Mesenchymal stem cell (in vitro differentiated cells and primary cell): Measurements from ENCODE around the gene SLC30A3.

Source experiments
- DNase-seq: peaks from one replicate; pipeline ENCODE4 v3.0.0-alpha.2; 2013
- H2AFZ ChIP-seq: one replicate; pipeline ENCODE4 v1.6.1; 2013; ENCODE audit warnings: low read depth, mild to moderate bottlenecking, control low read depth, inconsistent platforms, low read length, moderate library complexity
- H2AK5ac ChIP-seq: 2 replicates; pipeline ENCODE4 v1.6.1; 2013; ENCODE audit warnings: low read length, moderate library complexity, mild to moderate bottlenecking, inconsistent platforms; ENCODE audit not compliant: severe bottlenecking
- H2BK120ac ChIP-seq: one replicate; pipeline ENCODE4 v1.6.1; 2013; ENCODE audit warnings: low read depth, mild to moderate bottlenecking, inconsistent platforms, low read length, moderate library complexity
- H2BK12ac ChIP-seq, 2 experiments: one replicate each; pipeline ENCODE4 v1.6.1; 2013; ENCODE audit warnings: inconsistent platforms in 2 of 2, low read length in 2 of 2, mild to moderate bottlenecking in 2 of 2, moderate library complexity in 2 of 2, control low read depth in 1 of 2
- H2BK15ac ChIP-seq: one replicate; pipeline ENCODE4 v1.6.1; 2013; ENCODE audit warnings: mild to moderate bottlenecking, low read depth, inconsistent platforms; ENCODE audit not compliant: poor library complexity, severe bottlenecking
- H2BK5ac ChIP-seq: 2 replicates; pipeline ENCODE4 v1.6.1; 2013; ENCODE audit warnings: low read depth, mild to moderate bottlenecking, low read length, control low read depth, inconsistent platforms; ENCODE audit not compliant: poor library complexity, severe bottlenecking
- H3K14ac ChIP-seq, 2 experiments: one replicate each; pipeline ENCODE4 v1.6.1; 2013; ENCODE audit warnings: inconsistent platforms in 2 of 2, low read length in 2 of 2, control low read depth in 1 of 2, mild to moderate bottlenecking in 1 of 2, moderate library complexity in 1 of 2
- H3K18ac ChIP-seq, 2 experiments: one replicate each; pipeline ENCODE4 v1.6.1; 2013; ENCODE audit warnings: inconsistent platforms in 2 of 2, low read length in 2 of 2, control low read depth in 1 of 2, low read depth in 1 of 2, mild to moderate bottlenecking in 1 of 2
- H3K23ac ChIP-seq, 2 experiments: one replicate each; pipeline ENCODE4 v1.6.1; 2013; ENCODE audit warnings: inconsistent platforms in 2 of 2, low read length in 2 of 2, mild to moderate bottlenecking in 2 of 2, moderate library complexity in 2 of 2, control low read depth in 1 of 2
- H3K27ac ChIP-seq: 2 replicates; pipeline ENCODE4 v1.5.1; 2013; ENCODE audit warnings: mild to moderate bottlenecking, moderate library complexity, low read length, control low read depth, inconsistent platforms; ENCODE audit not compliant: poor library complexity, severe bottlenecking
- H3K27me3 ChIP-seq, 2 experiments: 2 replicates each; pipeline versions ENCODE4 v1.6.1 to v1.7.0; 2013; ENCODE audit warnings: low read length in 2 of 2, mild to moderate bottlenecking in 2 of 2, moderate library complexity in 2 of 2, control low read depth in 1 of 2, inconsistent platforms in 1 of 2; ENCODE audit not compliant: control insufficient read depth in 1 of 2, insufficient read depth in 1 of 2
- H3K36me3 ChIP-seq, 2 experiments: 2 replicates each; pipeline versions ENCODE4 v1.6.1 to v1.7.0; 2013; ENCODE audit warnings: low read length in 2 of 2, control low read depth in 1 of 2, inconsistent platforms in 1 of 2, low read depth in 1 of 2, mild to moderate bottlenecking in 1 of 2; ENCODE audit not compliant: insufficient read depth in 2 of 2, control insufficient read depth in 1 of 2
- H3K4ac ChIP-seq, 2 experiments: one replicate each; pipeline ENCODE4 v1.6.1; 2013; ENCODE audit warnings: inconsistent platforms in 2 of 2, low read length in 2 of 2, mild to moderate bottlenecking in 2 of 2, moderate library complexity in 2 of 2, control low read depth in 1 of 2, low read depth in 1 of 2
- H3K4me1 ChIP-seq: 2 replicates; pipeline ENCODE4 v1.6.1; 2013; ENCODE audit warnings: low read depth, low read length, control low read depth; ENCODE audit not compliant: control insufficient read depth, insufficient read depth
- H3K4me2 ChIP-seq: 2 replicates; pipeline ENCODE4 v1.6.1; 2013; ENCODE audit warnings: low read length, mild to moderate bottlenecking, inconsistent platforms; ENCODE audit not compliant: poor library complexity, severe bottlenecking
- H3K4me3 ChIP-seq, 2 experiments: 2 replicates each; pipeline versions ENCODE4 v1.5.1 to v1.7.0; 2013; ENCODE audit warnings: low read length in 2 of 2, mild to moderate bottlenecking in 2 of 2, control low read depth in 1 of 2, low read depth in 1 of 2; ENCODE audit not compliant: insufficient read depth in 1 of 2
- H3K79me1 ChIP-seq: replicated peaks from 2 replicates; pipeline ENCODE4 v1.6.1; 2013; ENCODE audit warnings: mild to moderate bottlenecking, control low read depth, low read length, inconsistent platforms; ENCODE audit not compliant: poor library complexity, severe bottlenecking
- H3K9ac ChIP-seq: 2 replicates; pipeline ENCODE4 v1.7.0; 2013; ENCODE audit warnings: mild to moderate bottlenecking, low read length, moderate library complexity
- H3K9me3 ChIP-seq: 2 replicates; pipeline ENCODE4 v1.7.0; 2013; ENCODE audit warnings: mild to moderate bottlenecking, low read length; ENCODE audit not compliant: control insufficient read depth
- H4K8ac ChIP-seq: one replicate; pipeline ENCODE4 v1.6.1; 2013; ENCODE audit warnings: inconsistent platforms, mild to moderate bottlenecking, low read length, moderate library complexity
- H4K91ac ChIP-seq: one replicate; pipeline ENCODE4 v1.6.1; 2013; ENCODE audit warnings: mild to moderate bottlenecking, low read length, inconsistent platforms
- WGBS: methylation state at CpG from one replicate; pipeline ENCODE4 v1.1.7; 2013; ENCODE audit warnings: mixed read lengths; 5-methylcytosine and 5-hydroxymethylcytosine counted together

The SLC30A3 gene

GRCh38 chr2:27241761-27242613 lies 20.9 kb downstream of the SLC30A3 start:
- no peak overlapping the region for H2AK5ac ChIP-seq
- H3K14ac ChIP-seq: no peak overlapping the region
- H2BK15ac ChIP-seq: no peak overlapping the region
- peaks cover 83% of the 10 kb centered on the region in 2 experiments for H3K36me3 ChIP-seq
- H2BK120ac ChIP-seq: no peak overlapping the region
- no peaks in the 10 kb centered on the region for H3K9me3 ChIP-seq
- no peak overlapping the region for H3K23ac ChIP-seq
- H3K9ac ChIP-seq: no peak overlapping the region
- H3K4me3 ChIP-seq: no peak overlapping the region
- no peak overlapping the region for H2AFZ ChIP-seq
- no peak overlapping the region for H3K4me2 ChIP-seq
- H2BK12ac ChIP-seq: no peak overlapping the region
- H3K4me1 ChIP-seq: no peaks in the 10 kb centered on the region
- no peak overlapping the region for H3K4ac ChIP-seq
- DNase-seq: no peak
- no peak overlapping the region for H3K18ac ChIP-seq
- no peak overlapping the region for H2BK5ac ChIP-seq
- no peak overlapping the region for H4K8ac ChIP-seq
- H3K27me3 ChIP-seq: no peaks in the 10 kb centered on the region
- H4K91ac ChIP-seq: no peak overlapping the region
- H3K27ac ChIP-seq: no peak overlapping the region
- WGBS: 91% methylated on average over 24 of the region's 24 CpGs
- peaks cover 12% of the 10 kb centered on the region for H3K79me1 ChIP-seq

GRCh38 chr2:27240406-27240805 lies 22.4 kb downstream of the SLC30A3 start:
- Histone ChIP-seq H2AK5ac (no peak overlapping the region), H3K9me3 (no peaks in the 10 kb centered on the region), H3K9ac (no peak overlapping the region), H2BK12ac (no peak overlapping the region), H3K36me3 (peaks cover 95 to 97% of the 10 kb centered on the region in 2 experiments), H2BK120ac (no peak overlapping the region), H3K79me1 (peaks cover 12% of the 10 kb centered on the region), H3K27ac (no peak overlapping the region), H3K23ac (no peak overlapping the region), H3K14ac (no peak overlapping the region), H2BK15ac (no peak overlapping the region), H3K4me1 (no peaks in the 10 kb centered on the region), H4K8ac (no peak overlapping the region), H4K91ac (no peak overlapping the region), H2BK5ac (no peak overlapping the region), H3K4ac (no peak overlapping the region), H3K4me2 (no peak overlapping the region), H3K18ac (no peak overlapping the region), H3K4me3 (no peak overlapping the region), H3K27me3 (no peaks in the 10 kb centered on the region), H2AFZ (no peak overlapping the region)
- 100% methylated on average over 5 of the region's 9 CpGs for WGBS
- no peak for DNase-seq

- Histone ChIP-seq H4K8ac (no peak overlapping the region), H3K4ac (no peak overlapping the region), H2BK120ac (no peak overlapping the region), H4K91ac (no peak overlapping the region), H3K27ac (no peak overlapping the region), H2BK5ac (no peak overlapping the region), H2AK5ac (no peak overlapping the region), H2BK12ac (no peak overlapping the region), H3K36me3 (peaks cover 95 to 98% of the 10 kb centered on the region in 2 experiments), H3K9me3 (no peaks in the 10 kb centered on the region), H2AFZ (no peak overlapping the region), H3K4me2 (no peak overlapping the region), H3K9ac (no peak overlapping the region), H3K23ac (no peak overlapping the region), H3K4me1 (no peaks in the 10 kb centered on the region), H3K14ac (no peak overlapping the region), H3K18ac (no peak overlapping the region), H2BK15ac (no peak overlapping the region), H3K79me1 (peaks cover 14% of the 10 kb centered on the region), H3K4me3 (no peak overlapping the region), H3K27me3 (no peaks in the 10 kb centered on the region)
- no peak for DNase-seq
- 96% methylated on average over 4 of the region's 8 CpGs for WGBS
These were observed 23.9 kb downstream of the SLC30A3 start for GRCh38 chr2:27238976-27239375.

- Histone ChIP-seq H3K9ac (no peak overlapping the region), H2BK15ac (no peak overlapping the region), H4K8ac (no peak overlapping the region), H3K18ac (no peak overlapping the region), H2BK120ac (no peak overlapping the region), H3K36me3 (peaks cover 95 to 98% of the 10 kb centered on the region in 2 experiments), H3K9me3 (no peaks in the 10 kb centered on the region), H3K27ac (no peak overlapping the region), H3K14ac (no peak overlapping the region), H2AK5ac (no peak overlapping the region), H3K4me1 (no peaks in the 10 kb centered on the region), H3K4ac (no peak overlapping the region), H3K27me3 (no peaks in the 10 kb centered on the region), H2BK5ac (no peak overlapping the region), H2BK12ac (no peak overlapping the region), H2AFZ (no peak overlapping the region), H3K79me1 (peaks cover 28% of the 10 kb centered on the region), H3K23ac (no peak overlapping the region), H3K4me3 (no peak overlapping the region), H3K4me2 (no peak overlapping the region), H4K91ac (no peak overlapping the region)
- WGBS: 97% methylated on average over 15 of the region's 15 CpGs
- DNase-seq: no peak
These were observed 25.4 kb downstream of the SLC30A3 start for GRCh38 chr2:27237341-27237945.
